Left lung (tissue), 10 donors: ENCODE measurements around the gene MTMR8. TPM values are rescaled to one million over a fixed set of nuclear protein-coding genes. Genes with fewer than 3 reads are reported as not detected.
"Not testable (repeated sequence)": the region's sequence is repeated elsewhere in the genome, so short reads cannot be mapped to it uniquely, and the experiment has no call there.

ENCODE experiments used
- ATAC-seq: fragments of 200-7000 bp; cut with Tn5 transposase; one replicate; pipeline ENCODE4 v1.9.1; 2020; ENCODE audit warnings: moderate library complexity
- DNase-seq, 4 donors: peaks; one replicate each; pipeline ENCODE4 v3.0.0-alpha.2; 2013 to 2020
- H3K27ac ChIP-seq, 2 donors: fragments of 200-600 bp; sonication (generic) in 1 of 2; one replicate each; pipeline versions ENCODE4 v1.5.0 to v1.8.0; 2020 to 2021
- H3K27me3 ChIP-seq, 2 donors: fragments of 200-600 bp; sonication (generic) in 1 of 2; one replicate each; pipeline versions ENCODE4 v1.5.0 to v1.8.0; 2020 to 2021
- H3K36me3 ChIP-seq, 2 donors: fragments of 200-600 bp; sonication (generic) in 1 of 2; one replicate each; pipeline versions ENCODE4 v1.5.0 to v1.8.0; 2020 to 2021
- H3K4me1 ChIP-seq, 2 donors: fragments of 200-600 bp; one replicate each; pipeline ENCODE4 v1.8.0; 2021
- H3K4me3 ChIP-seq, 2 donors: fragments of 200-600 bp; sonication (generic) in 1 of 2; one replicate each; pipeline versions ENCODE4 v1.5.0 to v1.8.0; 2020 to 2021; ENCODE audit warnings: mild to moderate bottlenecking in 1 of 2
- H3K9me3 ChIP-seq, 2 donors: fragments of 200-600 bp; sonication (generic) in 1 of 2; one replicate each; pipeline versions ENCODE4 v1.5.0 to v1.8.0; 2020 to 2021
- CTCF ChIP-seq, 2 donors: fragments of 200-600 bp; sonication (generic) in 1 of 2; IDR thresholded peaks; one replicate each; pipeline versions ENCODE4 v1.5.0 to v1.8.0; 2021; ENCODE audit warnings: antibody characterized with exemption in 2 of 2
- intact Hi-C, 2 donors: fragments of 100-400 bp; cut with DNase I; formaldehyde crosslinking; loops; one replicate each; pipeline versions ENCODE4 v1.11.2 to v1.14.2; 2022
- polyA plus RNA-seq, 6 donors: library from polyadenylated mRNA; unstranded; fragments of 120-200 nt; gene quantifications; one replicate each; pipeline ENCODE4 v1.2.1, GENCODE V29; 2013; ENCODE audit not compliant: insufficient read length in 6 of 6
- total RNA-seq, 2 donors: library from RNA; stranded (reverse); fragmentation: NEBNext Ultra II Directional; extraction: Animal tissue kit (Norgen Biotek cat#: 25700); gene quantifications; one replicate each; pipeline ENCODE4 v1.2.1, GENCODE V29; 2021
- donor health status: DM: no; HTN: yes; CAD: no.
- donor health status: DM: no; HTN: no; CAD: no.

MTMR8 gene
- total and polyA plus RNA-seq, 8 donors: 1.6 to 3.1 (median 2.4) TPM

DNA sequence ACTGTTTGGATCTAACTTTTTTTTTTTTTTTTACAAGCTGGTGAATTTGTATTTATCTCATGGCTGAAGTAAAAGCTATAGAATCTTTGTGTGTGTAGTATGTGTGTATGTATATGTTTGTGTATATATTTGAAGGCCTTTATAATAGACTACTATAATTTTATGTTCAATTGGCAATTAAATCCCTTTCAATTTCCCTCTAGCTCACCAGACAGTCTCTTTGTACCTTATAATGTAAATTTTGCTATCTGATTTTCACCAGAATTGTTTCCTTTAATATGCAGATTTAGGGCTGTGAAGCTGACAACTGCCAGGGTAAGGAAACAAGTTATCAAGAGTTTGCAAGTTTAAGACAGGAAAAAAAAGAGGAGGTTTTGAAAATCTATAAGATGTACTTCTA lies 33.1 kb upstream of the MTMR8 start:
- no peaks in the 10 kb centered on the region for H3K4me1 ChIP-seq
- H3K9me3 ChIP-seq: peaks cover 0 to 2% of the 10 kb centered on the region in 2 donors
- intact Hi-C loops: no loop called here
- DNase-seq (no peak), ATAC-seq (no peak)
- no peak overlapping the region for H3K27ac ChIP-seq
- no peak overlapping the region for H3K4me3 ChIP-seq
- H3K27me3 ChIP-seq: no peaks in the 10 kb centered on the region
- no peak for TF ChIP-seq CTCF (IDR thresholded peaks at IDR 0.05)
- H3K36me3 ChIP-seq: no peaks in the 10 kb centered on the region

DNA sequence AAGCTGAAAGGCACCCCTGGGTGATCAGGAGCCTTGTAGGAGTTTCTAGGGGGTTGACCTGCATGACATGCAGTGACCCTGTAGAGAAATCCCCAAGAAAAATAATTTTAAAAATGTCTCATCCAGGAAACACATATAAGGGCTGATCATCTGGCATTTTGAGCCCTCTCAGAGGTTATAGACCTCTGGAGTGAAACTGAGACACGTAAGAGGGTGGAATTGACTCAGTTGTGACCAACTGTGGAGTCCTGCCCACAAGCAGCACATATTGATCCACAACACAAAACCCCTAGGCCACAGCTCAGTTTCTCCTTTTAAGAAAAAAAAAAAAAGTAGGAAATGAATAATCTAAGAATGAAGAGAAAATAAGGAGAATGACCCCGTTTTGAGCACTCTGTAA lies 32.5 kb upstream of the MTMR8 start:
- intact Hi-C loops: no loop called here
- H3K4me1 ChIP-seq: no peaks in the 10 kb centered on the region
- DNase-seq (no peak), ATAC-seq (no peak)
- no peak overlapping the region for H3K27ac ChIP-seq
- H3K27me3 ChIP-seq: no peaks in the 10 kb centered on the region
- H3K9me3 ChIP-seq: peaks cover 0 to 2% of the 10 kb centered on the region in 2 donors
- H3K4me3 ChIP-seq: no peak overlapping the region
- no peak for TF ChIP-seq CTCF (IDR thresholded peaks at IDR 0.05)
- H3K36me3 ChIP-seq: no peaks in the 10 kb centered on the region

DNA sequence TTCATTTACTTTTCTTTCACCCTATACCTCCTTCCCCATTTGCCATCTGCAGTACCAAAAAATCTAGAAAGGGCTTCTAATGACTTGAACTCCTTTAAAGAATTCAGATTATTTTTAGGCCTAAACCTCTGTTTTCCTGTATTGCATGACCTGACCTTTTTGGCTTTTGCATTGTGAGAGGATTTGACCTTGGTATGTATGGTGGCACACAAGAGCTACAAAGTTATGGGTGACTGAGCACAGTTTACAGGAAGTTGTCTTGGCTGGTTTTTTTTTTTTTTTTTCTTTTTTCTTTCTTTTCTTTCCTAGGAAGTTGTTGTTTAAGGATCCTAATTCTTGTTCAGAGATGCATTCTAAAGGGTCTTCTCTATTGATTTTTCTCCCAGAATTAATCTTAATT lies 32.0 kb upstream of the MTMR8 start:
- DNase-seq: no peak
- intact Hi-C loops: no loop called here

GRCh38 chrX:64409730-64410129 lies 14.5 kb upstream of the MTMR8 start:
- ATAC-seq, DNase-seq, H3K27me3 ChIP-seq, H3K27ac ChIP-seq, H3K9me3 ChIP-seq, H3K4me1 ChIP-seq, H3K36me3 ChIP-seq, H3K4me3 ChIP-seq, intact Hi-C loops: not testable (repeated sequence)

More for the DNA sequence above, 32.0 kb upstream of the MTMR8 start:
- Histone ChIP-seq H3K4me1 (no peaks in the 10 kb centered on the region), H3K9me3 (peaks cover 0 to 2% of the 10 kb centered on the region in 2 donors), H3K4me3 (no peak overlapping the region), H3K27me3 (no peaks in the 10 kb centered on the region), H3K36me3 (no peaks in the 10 kb centered on the region), H3K27ac (no peak overlapping the region)
- ATAC-seq: no peak
- no peak for TF ChIP-seq CTCF (IDR thresholded peaks at IDR 0.05)

- no peak overlapping the region for H3K4me3 ChIP-seq
- intact Hi-C loops: no loop called here
- no peak for TF ChIP-seq CTCF (IDR thresholded peaks at IDR 0.05)
- H3K27ac ChIP-seq: no peak overlapping the region
- H3K36me3 ChIP-seq: no peaks in the 10 kb centered on the region
- H3K27me3 ChIP-seq: no peaks in the 10 kb centered on the region
- no peaks in the 10 kb centered on the region for H3K4me1 ChIP-seq
- no peaks in the 10 kb centered on the region for H3K9me3 ChIP-seq
- no peak for ATAC-seq
- no peak for DNase-seq
These were observed 2.8 kb upstream of the MTMR8 start for GRCh38 chrX:64398088-64398487.

GRCh38 chrX:64395568-64395929 lies 297 bp upstream of the MTMR8 start:
- ATAC-seq (peak; percentile 9), DNase-seq (no peak)
- intact Hi-C loops: no loop called here

More at GRCh38 chrX:64395568-64395929, 297 bp upstream of the MTMR8 start:
- Histone ChIP-seq H3K4me1 (no peaks in the 10 kb centered on the region), H3K9me3 (no peaks in the 10 kb centered on the region), H3K27ac (no peak overlapping the region), H3K36me3 (no peaks in the 10 kb centered on the region), H3K4me3 (peak overlapping the region; percentile 34 to 52), H3K27me3 (no peaks in the 10 kb centered on the region)
- TF ChIP-seq CTCF (IDR thresholded peaks at IDR 0.05): no peak
